ENCODE results near the gene VPS4B. TPM values are rescaled to one million over a fixed set of nuclear protein-coding genes. Genes with fewer than 3 reads are reported as not detected.

VPS4B gene
- total RNA-seq, 3 donors from 2014 or later: 34.1 to 61.5 (median 35.7) TPM

DNA sequence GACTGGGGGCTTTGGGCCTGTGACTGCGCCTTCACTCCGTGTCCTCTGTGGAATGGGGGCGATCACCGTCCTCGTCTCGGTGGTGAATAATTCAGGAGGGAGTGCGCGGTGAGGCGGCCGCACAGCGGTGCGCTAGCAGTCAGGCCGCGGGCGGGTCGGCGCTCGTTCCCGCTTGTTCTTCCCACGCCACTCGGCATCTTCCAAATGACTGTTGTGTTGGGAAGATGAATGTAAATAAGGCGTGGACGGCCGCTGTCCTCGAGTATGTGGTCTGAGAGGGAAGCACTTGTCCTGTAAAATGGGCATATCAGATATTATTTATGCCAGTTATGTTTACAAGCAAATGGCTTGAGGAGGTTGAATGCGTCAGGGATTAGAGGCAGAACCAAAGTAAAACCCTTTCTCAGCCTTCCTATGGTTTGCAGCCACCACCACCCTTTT, 608 bp upstream of the VPS4B start:
- TF ChIP-seq, protein P1, sequence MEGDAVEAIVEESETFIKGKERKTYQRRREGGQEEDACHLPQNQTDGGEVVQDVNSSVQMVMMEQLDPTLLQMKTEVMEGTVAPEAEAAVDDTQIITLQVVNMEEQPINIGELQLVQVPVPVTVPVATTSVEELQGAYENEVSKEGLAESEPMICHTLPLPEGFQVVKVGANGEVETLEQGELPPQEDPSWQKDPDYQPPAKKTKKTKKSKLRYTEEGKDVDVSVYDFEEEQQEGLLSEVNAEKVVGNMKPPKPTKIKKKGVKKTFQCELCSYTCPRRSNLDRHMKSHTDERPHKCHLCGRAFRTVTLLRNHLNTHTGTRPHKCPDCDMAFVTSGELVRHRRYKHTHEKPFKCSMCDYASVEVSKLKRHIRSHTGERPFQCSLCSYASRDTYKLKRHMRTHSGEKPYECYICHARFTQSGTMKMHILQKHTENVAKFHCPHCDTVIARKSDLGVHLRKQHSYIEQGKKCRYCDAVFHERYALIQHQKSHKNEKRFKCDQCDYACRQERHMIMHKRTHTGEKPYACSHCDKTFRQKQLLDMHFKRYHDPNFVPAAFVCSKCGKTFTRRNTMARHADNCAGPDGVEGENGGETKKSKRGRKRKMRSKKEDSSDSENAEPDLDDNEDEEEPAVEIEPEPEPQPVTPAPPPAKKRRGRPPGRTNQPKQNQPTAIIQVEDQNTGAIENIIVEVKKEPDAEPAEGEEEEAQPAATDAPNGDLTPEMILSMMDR (IDR thresholded peaks at IDR 0.05): no peak
- no peak for TF ChIP-seq POLR2A (IDR thresholded peaks at IDR 0.05)
- no peak for TF ChIP-seq POLR2AphosphoS5 (IDR thresholded peaks at IDR 0.05)
- DNase-seq (ENCODE audit: low spot score in 2 of 2): peak in 1 of 2 donors; percentile 56
- H3K36me3 ChIP-seq: no peaks in the 10 kb centered on the region
- no peaks in the 10 kb centered on the region for H3K9me3 ChIP-seq
- peak overlapping the region; percentile 73 to 92 (median 82) for H3K4me3 ChIP-seq
- no peaks in the 10 kb centered on the region for H3K27me3 ChIP-seq
- intact Hi-C loops (cut with DNase I; ENCODE audit: low total_unique reads): no loop called here
- peak overlapping the region; percentile 94 to 97 for H3K27ac ChIP-seq
- peaks cover 0 to 5% of the 10 kb centered on the region in 2 donors for H3K4me1 ChIP-seq

GRCh38 chr18:63421514-63421913, 762 bp downstream of the VPS4B start:
- H3K27me3 ChIP-seq: no peaks in the 10 kb centered on the region
- peak overlapping the region; percentile 94 to 97 for H3K27ac ChIP-seq
- H3K36me3 ChIP-seq: no peaks in the 10 kb centered on the region
- DNase-seq (ENCODE audit: low spot score in 2 of 2): no peak
- peak overlapping the region; percentile 73 to 92 (median 82) for H3K4me3 ChIP-seq
- TF ChIP-seq, protein P1 (IDR thresholded peaks at IDR 0.05): no peak
- TF ChIP-seq POLR2A (IDR thresholded peaks at IDR 0.05): no peak
- no peak for TF ChIP-seq POLR2AphosphoS5 (IDR thresholded peaks at IDR 0.05)
- intact Hi-C loops (cut with DNase I; ENCODE audit: low total_unique reads): no loop called here
- peaks cover 0 to 5% of the 10 kb centered on the region in 2 donors for H3K4me1 ChIP-seq
- H3K9me3 ChIP-seq: no peaks in the 10 kb centered on the region

- H3K4me3 ChIP-seq: no peak overlapping the region
These were observed 9.3 kb downstream of the VPS4B start for GRCh38 chr18:63412953-63413352.

GRCh38 chr18:63410792-63411191, 11.5 kb downstream of the VPS4B start:
- Histone ChIP-seq H3K4me3 (no peak overlapping the region), H3K9me3 (no peaks in the 10 kb centered on the region), H3K36me3 (no peaks in the 10 kb centered on the region), H3K4me1 (no peaks in the 10 kb centered on the region), H3K27me3 (no peaks in the 10 kb centered on the region), H3K27ac (peak overlapping the region in 1 of 2 donors; percentile 72)
- intact Hi-C loops (cut with DNase I; ENCODE audit: low total_unique reads): no loop called here
- no peak for DNase-seq (ENCODE audit: low spot score in 2 of 2)
- TF ChIP-seq POLR2AphosphoS5 (IDR thresholded peaks at IDR 0.05): no peak
- TF ChIP-seq, protein P1 (IDR thresholded peaks at IDR 0.05): no peak
- TF ChIP-seq POLR2A (IDR thresholded peaks at IDR 0.05): no peak

More at GRCh38 chr18:63412953-63413352, 9.3 kb downstream of the VPS4B start:
- Histone ChIP-seq H3K4me1 (no peaks in the 10 kb centered on the region), H3K27me3 (no peaks in the 10 kb centered on the region), H3K27ac (no peak overlapping the region), H3K9me3 (no peaks in the 10 kb centered on the region), H3K36me3 (no peaks in the 10 kb centered on the region)
- intact Hi-C loops (cut with DNase I; ENCODE audit: low total_unique reads): no loop called here
- TF ChIP-seq POLR2A (IDR thresholded peaks at IDR 0.05) (no peak), POLR2AphosphoS5 (IDR thresholded peaks at IDR 0.05) (no peak)
- TF ChIP-seq, protein P1 (IDR thresholded peaks at IDR 0.05): no peak
- no peak for DNase-seq (ENCODE audit: low spot score in 2 of 2)

- H3K36me3 ChIP-seq: no peaks in the 10 kb centered on the region
- DNase-seq (ENCODE audit: low spot score in 2 of 2): no peak
- TF ChIP-seq POLR2AphosphoS5 (IDR thresholded peaks at IDR 0.05) (no peak), POLR2A (IDR thresholded peaks at IDR 0.05) (no peak)
- TF ChIP-seq, protein P1 (IDR thresholded peaks at IDR 0.05): no peak
- peak overlapping the region; percentile 72 to 83 for H3K27ac ChIP-seq
- H3K4me1 ChIP-seq: no peaks in the 10 kb centered on the region
- no peaks in the 10 kb centered on the region for H3K9me3 ChIP-seq
- intact Hi-C loops (cut with DNase I; ENCODE audit: low total_unique reads): no loop called here
- no peak overlapping the region for H3K4me3 ChIP-seq
- H3K27me3 ChIP-seq: no peaks in the 10 kb centered on the region
These were observed 13.0 kb downstream of the VPS4B start for GRCh38 chr18:63409301-63409700.

Measured in breast epithelium (tissue), 4 donors.